Measurements from ENCODE around the gene BNC1.
"Not testable (repeated sequence)": the region's sequence is repeated elsewhere in the genome, so short reads cannot be mapped to it uniquely, and the experiment has no call there.

Gene BNC1

DNA sequence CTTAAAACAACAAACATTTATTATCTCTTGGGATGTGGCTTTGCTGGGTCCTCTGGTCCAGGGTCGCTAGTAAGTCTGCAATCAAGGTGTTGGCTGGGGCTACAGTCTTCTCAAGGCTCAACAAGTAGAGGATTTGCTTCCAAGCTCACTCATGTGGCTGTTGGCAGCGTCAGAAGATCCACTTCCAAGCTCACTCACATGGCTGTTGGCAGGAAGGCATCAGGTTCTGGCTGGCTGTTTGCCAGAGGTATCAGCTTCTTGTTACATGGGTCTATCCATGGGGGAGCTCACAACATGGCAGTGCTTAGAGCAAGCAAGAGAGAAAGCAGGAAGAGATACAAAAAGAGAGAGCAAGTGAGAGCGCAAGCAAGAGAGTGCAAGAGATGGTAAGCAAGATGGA lies 15.0 kb upstream of the BNC1 start:
- no peak for DNase-seq (ENCODE audit: low read depth in 2 of 2)

GRCh38 chr15:83295417-83295816 lies 11.0 kb upstream of the BNC1 start:
- DNase-seq (ENCODE audit: low read depth in 2 of 2): no peak

GRCh38 chr15:83293201-83293600 lies 8.7 kb upstream of the BNC1 start:
- DNase-seq (ENCODE audit: low read depth in 2 of 2): no peak

- no peak for DNase-seq (ENCODE audit: low read depth in 2 of 2)
Measured at GRCh38 chr15:83292317-83292716, 7.9 kb upstream of the BNC1 start.

GRCh38 chr15:83290236-83290635 lies 5.8 kb upstream of the BNC1 start:
- no peak for DNase-seq (ENCODE audit: low read depth in 2 of 2)

GRCh38 chr15:83289160-83289559 lies 4.7 kb upstream of the BNC1 start:
- no peak for DNase-seq (ENCODE audit: low read depth in 2 of 2)

- DNase-seq (ENCODE audit: low read depth in 2 of 2): no peak
Measured at GRCh38 chr15:83288381-83288801, 3.9 kb upstream of the BNC1 start.

- no peak for DNase-seq (ENCODE audit: low read depth in 2 of 2)
Measured at GRCh38 chr15:83287541-83288027, 3.1 kb upstream of the BNC1 start.

DNA sequence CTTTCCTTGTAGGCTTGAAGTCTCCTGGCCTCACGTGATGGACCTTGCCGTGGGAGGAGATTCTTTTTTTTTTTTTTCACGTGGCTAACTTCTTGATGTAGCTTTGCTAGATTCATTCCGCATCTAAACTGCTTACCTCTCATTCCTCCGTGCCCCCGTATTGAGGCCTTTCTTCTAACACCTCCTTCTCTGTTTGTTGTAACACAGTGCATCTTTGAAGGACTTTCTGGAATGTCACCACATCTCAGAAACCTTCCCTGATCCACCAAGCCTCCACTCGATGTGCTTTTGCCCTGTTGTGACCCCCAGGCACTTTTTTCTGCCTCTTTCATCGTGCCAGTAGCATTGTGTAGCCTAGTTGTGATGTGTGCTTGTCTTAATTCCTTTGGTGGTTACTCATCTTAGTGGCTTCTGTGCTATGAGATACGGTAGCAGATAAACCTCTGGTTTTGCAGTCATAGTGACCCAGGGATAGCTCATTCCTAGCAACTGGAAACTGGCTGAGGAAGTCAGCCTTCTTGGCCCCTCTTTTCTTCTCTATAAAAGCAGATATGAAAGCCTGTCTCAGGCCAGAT lies 1.6 kb upstream of the BNC1 start:
- no peak for DNase-seq (ENCODE audit: low read depth in 2 of 2)

DNA sequence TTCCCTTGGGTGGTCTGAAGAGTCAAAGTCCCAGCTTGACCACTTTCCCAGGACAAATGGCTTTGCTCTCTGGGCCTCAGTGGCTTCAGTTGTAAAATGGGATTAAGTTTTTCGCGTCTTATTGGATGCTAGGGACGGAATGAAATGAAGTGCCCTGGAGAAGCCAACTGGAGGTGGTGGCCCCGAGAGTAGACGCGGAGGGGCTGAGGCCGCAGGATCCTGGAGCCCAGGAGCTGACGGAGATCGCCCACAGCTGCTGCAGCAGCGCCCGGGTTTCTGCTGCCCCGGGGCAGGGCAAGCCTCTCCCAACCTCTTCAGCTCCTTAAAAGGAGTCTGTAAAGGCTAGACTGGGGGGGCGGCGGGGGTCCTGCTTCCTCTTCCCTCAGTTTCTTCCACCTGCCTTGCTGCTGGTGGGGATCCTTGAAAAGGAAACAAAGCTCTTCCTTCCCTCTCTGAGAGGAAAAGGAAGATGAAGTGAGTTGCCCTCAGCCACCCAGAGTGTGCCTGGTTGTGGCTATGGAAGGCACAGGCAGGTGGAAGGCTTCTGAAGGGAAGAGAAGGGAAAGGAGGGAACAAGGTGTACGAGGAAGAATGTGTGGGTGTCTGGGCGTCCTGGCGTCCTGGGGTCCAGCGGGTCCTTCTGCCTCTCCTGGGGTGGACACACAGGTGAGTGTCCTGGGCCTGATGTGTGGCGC lies 967 bp upstream of the BNC1 start:
- DNase-seq (ENCODE audit: low read depth in 2 of 2): no peak

DNA sequence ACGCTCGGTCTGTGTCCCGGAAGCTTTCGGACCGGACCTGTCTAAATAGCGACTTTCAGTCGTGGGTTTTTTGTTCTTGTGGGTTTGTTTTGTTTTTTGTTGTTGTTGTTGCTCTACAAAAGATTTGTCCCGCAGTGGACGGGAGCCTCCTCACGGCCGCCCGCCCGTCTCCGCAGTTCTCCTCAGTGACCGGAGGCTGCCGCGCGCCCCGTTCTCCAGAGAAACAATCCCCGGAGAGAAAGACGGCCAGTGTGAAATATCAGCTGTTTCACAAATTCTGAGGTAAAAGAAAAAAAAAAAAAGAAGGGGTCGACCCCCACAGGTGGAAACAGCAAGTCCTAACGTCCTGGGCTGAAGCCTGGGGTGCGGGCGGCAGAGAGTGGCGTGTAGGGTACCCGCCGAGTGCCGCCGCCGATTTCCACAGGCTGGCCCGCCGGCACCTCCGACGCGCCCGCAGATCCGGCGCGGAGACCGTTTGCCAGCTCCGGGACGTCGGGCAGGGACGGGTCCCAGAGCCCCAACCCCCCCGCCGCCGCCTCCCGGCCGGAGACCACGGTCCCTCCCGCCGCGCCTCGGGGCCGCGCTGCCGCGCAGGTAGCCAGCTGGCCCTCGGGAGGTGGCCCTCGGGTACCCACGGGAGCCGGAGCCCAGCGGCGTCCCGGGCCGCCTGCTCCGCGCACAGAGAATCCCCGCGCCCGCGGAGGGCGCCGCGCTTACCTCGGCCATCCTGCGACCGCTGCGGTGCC lies 478 bp downstream of the BNC1 start:
- DNase-seq (ENCODE audit: low read depth in 2 of 2): no peak

- no peak for DNase-seq (ENCODE audit: low read depth in 2 of 2)
Measured at GRCh38 chr15:83283138-83283812, 1.2 kb downstream of the BNC1 start.

DNA sequence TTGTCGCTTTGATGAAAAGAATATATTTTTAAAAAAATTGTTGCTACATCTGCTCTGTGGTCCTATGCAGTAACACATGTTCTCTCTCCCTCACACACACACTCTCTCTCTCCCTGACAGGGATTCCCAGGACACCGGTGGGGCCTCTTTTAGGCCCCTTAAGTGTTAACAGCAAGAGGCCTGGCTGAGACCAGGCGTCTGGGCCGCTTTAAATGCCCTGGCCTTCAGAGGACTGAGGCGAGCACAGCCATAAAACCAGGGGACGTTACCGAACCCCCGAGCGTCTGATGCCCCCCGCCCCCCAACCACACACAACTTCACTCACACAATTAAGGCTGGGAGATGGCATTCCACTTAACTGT lies 1.7 kb downstream of the BNC1 start:
- no peak for DNase-seq (ENCODE audit: low read depth in 2 of 2)

- DNase-seq (ENCODE audit: low read depth in 2 of 2): no peak
Measured at GRCh38 chr15:83282141-83282540, 2.3 kb downstream of the BNC1 start.

DNA sequence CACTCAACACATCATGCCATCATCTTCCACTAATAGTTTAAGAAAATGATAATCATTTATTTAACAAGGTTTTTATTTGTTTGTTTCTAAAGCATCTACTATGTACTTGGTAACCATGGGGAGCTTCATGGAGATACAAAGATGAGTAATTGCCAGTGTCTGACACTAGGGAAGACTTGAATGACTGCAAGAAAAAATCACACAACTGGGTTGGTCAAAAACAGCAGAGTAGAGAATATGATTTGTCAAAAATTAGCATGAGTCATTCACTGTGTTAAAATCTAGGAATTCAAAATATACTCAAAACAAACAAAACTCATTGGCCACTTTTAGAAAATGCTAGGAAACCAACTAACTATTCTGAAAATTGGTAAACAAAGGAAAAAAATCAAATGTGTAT lies 6.3 kb downstream of the BNC1 start:
- no peak for DNase-seq (ENCODE audit: low read depth in 2 of 2)

- no peak for DNase-seq (ENCODE audit: low read depth in 2 of 2)
Measured at GRCh38 chr15:83276661-83277060, 7.8 kb downstream of the BNC1 start.

DNA sequence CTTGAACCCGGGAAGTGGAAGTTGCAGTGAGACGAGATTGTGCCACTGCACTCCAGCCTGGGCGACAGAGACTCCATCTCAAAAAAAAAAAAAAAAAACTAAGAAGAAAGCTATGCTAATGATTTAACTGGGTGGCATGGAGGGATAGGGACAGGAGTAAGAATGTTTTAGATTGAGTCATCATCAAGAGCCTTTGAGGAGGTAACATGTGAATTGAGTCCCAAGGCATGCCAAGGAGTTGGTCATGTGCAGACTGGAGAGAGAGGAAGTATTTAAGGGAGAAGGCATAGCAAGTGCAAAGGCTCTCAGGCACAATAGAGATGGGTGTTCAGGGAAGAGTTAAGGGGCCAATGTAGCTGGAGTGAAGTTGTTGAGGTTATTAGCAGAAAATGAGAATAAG lies 9.1 kb downstream of the BNC1 start:
- no peak for DNase-seq (ENCODE audit: low read depth in 2 of 2)

- no peak for DNase-seq (ENCODE audit: low read depth in 2 of 2)
Measured at GRCh38 chr15:83270176-83270575, 14.3 kb downstream of the BNC1 start.

GRCh38 chr15:83268147-83268546 lies 16.3 kb downstream of the BNC1 start:
- no peak for DNase-seq (ENCODE audit: low read depth in 2 of 2)

- DNase-seq (ENCODE audit: low read depth in 2 of 2): no peak
Measured at GRCh38 chr15:83262594-83263315, 21.7 kb downstream of the BNC1 start.

DNA sequence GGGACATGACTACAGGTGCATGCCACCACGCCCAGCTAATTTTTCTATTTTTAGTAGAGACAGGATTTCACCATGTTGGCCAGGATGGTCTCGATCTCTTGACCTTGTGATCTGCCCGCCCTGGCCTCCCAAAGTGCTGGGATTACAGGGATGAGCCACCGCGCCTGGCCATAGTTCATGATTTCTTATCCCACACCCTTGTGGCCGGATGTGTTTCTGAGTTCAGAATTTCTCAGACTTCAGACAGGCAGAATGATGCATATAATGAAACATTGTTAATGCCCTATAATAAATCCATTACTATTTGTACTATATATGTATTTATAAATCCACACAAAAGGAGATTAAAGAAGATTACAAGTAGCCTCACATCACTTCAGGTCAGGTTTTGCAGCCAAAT lies 22.3 kb downstream of the BNC1 start:
- DNase-seq (ENCODE audit: low read depth in 2 of 2): not testable (repeated sequence)

DNA sequence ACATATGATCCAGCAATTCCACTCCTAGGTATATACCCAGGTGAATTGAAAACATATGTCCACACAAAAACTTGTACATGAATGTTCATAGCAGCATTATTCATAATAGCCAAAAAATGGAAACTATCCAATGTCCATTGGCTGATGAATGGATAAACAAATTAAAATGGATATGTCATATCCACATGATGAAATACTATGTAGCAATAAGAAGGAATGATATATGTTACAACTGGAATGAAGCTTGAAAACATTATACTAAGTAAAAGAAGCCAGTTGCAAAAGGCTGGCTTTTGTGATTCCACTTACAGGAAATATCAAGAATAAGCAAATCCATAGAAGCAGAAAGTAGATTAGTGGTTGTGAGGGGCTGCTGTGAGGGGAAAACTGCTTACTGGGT lies 33.7 kb downstream of the BNC1 start:
- no peak for DNase-seq (ENCODE audit: low read depth in 2 of 2)
